Amniotic epithelial cell (primary cell): ENCODE measurements around the gene ERC1.
A peak's percentile ranks its signal among the peaks of the same experiment; 100 is the strongest.
"Not testable (repeated sequence)": the region's sequence is repeated elsewhere in the genome, so short reads cannot be mapped to it uniquely, and the experiment has no call there.

Experiments used
- DNase-seq: peaks from one replicate; pipeline ENCODE4 v3.0.0-alpha.2; 2010; ENCODE audit warnings: low read depth

ERC1 gene

GRCh38 chr12:1030779-1031178 lies 39.8 kb downstream of the ERC1 start:
- peak; percentile 36 for DNase-seq

DNA sequence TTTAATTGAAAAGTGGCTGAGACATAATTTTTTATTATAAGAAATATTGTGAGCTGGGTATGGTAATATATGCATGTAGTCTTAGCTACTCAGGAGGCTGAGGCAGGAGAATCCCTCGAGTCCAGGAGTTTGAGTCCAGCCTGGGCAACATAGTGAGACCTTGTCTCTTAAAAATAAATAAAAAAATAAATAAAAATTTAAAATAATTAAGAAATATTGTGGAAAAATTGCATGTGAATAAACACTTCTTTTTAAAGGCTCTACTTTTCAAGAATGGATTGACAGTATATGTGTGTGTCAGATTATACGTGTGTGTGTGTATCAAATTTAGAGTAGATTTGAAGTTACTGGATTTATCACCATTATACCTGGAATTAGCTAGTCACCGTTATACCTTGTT lies 43.2 kb downstream of the ERC1 start:
- DNase-seq: no peak

- no peak for DNase-seq
Observed at GRCh38 chr12:1034751-1035457, 43.9 kb downstream of the ERC1 start.

DNA sequence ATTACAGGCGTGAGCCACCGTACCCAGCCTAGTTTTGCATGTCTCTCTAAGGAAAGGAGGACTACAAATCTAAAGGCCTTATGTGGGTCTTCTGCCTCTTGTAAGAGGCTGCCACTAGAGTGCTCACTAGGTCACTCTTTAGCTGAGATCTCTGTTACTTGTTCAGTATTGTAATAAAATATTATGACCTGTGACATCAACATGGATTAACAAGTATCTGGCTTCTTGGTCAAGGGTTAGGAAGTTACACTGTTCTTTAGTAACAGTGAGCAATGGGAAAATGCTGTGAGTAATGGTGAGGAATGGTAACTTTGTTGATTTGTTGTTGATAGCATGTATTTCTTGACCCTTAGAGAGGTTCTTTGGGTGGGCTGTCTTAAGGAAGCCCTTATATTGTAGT lies 50.5 kb downstream of the ERC1 start:
- no peak for DNase-seq

DNA sequence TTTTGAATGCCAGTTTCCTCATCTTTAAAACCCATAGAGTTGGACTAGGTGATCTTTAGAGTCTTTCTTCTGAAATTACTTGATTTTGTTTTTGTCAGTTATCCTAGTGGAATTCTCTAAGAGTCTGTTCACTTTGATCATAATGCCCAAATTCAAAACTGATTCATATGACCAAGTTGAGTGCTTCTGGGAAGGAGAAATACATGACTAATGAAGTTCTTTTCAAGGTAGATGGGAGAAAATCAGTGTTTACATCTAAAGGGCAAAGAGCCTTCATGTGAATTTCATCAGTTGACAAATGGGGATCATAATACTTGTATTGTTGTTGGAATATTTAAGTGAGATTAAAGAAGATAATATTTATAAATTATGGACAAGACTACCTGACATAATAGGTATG lies 53.2 kb downstream of the ERC1 start:
- DNase-seq: no peak

DNA sequence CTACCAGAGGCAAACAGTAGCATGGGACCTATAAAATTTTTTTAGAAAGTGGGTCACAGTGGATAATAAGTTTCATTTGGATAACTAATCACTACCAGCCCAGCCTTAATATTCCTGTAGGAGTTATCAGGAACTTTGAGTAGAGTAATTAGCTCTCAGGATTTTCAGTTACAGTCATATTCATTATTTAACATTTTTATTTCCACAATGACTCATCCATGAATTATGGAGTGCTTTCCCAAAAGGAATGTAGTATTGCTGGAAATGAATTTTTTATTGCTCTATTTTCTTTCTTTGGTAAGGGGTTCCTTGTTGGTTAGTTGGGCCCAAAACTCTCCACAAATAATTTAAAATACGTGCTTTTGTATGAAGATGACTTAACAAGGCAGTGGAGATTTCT lies 53.7 kb downstream of the ERC1 start:
- DNase-seq: peak; percentile 47

GRCh38 chr12:1046727-1047126 lies 55.7 kb downstream of the ERC1 start:
- no peak for DNase-seq

GRCh38 chr12:1047898-1048660 lies 57.1 kb downstream of the ERC1 start:
- no peak for DNase-seq

- no peak for DNase-seq
Observed at GRCh38 chr12:1050059-1050707, 59.2 kb downstream of the ERC1 start.

DNA sequence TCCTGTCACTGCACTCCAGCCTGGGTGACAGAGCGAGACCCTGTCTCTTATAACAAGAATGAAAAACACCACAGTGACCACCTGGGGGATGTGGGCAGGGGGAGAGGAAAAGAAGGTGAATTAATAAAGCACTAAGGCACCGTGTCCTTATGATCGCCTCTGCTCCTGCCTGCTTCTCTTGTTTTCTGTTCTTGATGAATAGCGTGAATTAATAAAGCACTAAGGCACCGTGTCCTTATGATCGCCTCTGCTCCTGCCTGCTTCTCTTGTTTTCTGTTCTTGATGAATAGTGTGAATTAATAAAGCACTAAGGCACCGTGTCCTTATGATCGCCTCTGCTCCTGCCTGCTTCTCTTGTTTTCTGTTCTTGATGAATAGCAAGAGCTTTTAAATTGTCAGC lies 60.6 kb downstream of the ERC1 start:
- not testable (repeated sequence) for DNase-seq

- no peak for DNase-seq
Observed at GRCh38 chr12:1053690-1054089, 62.7 kb downstream of the ERC1 start.

GRCh38 chr12:1054117-1054870 lies 63.3 kb downstream of the ERC1 start:
- peak; percentile 33 for DNase-seq

- DNase-seq: no peak
Observed at GRCh38 chr12:1056390-1056789, 65.4 kb downstream of the ERC1 start.

- DNase-seq: no peak
Observed at GRCh38 chr12:1058423-1058822, 67.4 kb downstream of the ERC1 start.

DNA sequence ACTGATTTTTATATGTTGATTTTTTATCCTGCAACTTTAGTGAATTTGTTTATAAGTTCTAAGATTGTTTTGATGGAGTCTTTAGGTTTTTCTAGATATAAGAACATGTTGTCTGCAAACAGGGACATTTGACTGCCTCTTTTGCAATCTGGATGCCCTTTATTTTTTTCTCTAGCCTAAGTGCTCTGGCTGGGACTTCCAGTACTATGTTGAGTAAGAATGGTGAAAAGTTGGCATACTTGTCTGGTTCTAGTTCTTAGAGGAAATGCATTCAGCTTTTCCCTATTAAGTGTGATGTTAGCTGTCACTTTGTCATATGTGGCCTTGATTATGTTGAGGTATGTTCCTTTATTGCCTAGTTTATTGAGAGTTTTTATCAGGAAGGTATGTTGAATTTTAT lies 68.1 kb downstream of the ERC1 start:
- peak; percentile 60 for DNase-seq

DNA sequence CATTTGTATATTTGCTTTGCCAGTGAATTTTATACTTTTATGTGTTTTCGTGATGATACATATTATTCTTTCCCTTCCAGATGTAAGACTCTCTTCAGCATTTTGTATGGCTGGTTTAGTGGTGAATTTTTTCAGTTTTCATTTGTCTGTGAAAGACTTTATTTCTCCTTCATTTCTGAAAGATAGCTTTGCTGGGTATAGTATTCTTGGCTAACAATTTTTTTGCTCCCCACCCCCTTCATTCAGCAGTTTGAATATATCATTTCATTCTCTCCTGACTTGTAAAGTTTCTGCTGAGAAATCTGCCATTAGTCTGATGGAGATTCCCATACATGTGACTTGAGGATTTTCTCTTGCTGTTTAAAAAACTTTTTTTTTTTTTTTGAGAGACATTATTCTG lies 72.8 kb downstream of the ERC1 start:
- no peak for DNase-seq

GRCh38 chr12:1064317-1064716 lies 73.3 kb downstream of the ERC1 start:
- no peak for DNase-seq

DNA sequence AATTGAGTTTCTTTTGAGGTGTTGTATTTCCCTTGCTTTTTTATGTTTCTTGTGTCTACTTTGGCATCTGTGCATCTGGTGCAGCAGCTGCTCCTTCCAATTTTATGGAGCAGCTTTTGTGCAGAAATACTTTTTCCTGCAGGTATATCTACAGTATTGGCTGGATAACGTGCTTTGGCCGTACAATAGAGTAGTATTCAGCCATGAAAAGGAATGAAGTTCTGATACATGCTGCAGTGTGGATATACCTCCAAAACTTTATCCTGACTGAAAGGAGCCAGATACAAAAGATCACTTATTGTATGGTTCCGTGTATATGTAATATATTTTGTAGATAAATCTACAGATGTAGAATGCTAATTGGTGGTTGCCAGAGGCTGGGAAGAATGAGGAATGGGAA lies 74.6 kb downstream of the ERC1 start:
- no peak for DNase-seq

GRCh38 chr12:1069846-1070245 lies 78.8 kb downstream of the ERC1 start:
- no peak for DNase-seq

DNA sequence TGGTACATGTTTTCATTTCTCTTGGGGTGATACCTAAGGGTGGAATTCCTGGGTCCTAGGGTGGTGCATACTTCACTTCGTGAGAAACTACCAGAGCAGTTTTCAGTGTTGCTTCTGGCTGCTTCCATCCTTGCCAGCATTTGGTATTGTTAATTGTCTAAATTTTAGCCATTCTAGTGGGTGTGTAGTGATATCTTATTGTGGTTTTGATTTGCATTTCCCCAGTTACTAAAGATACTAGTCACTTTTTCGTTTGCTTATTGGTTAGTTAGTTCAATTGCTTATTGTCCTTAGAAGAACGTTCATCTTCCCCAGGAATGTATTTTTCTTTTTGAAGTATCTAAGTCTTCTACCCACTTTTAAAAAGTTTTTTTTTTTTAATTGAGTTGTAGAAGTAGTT lies 80.2 kb downstream of the ERC1 start:
- DNase-seq: no peak

GRCh38 chr12:1073652-1074051 lies 82.6 kb downstream of the ERC1 start:
- DNase-seq: peak; percentile 12

- DNase-seq: no peak
Observed at GRCh38 chr12:1077036-1077803, 86.2 kb downstream of the ERC1 start.
